ENCODE measurements around the gene VIPAS39.
A peak's percentile ranks its signal among the peaks of the same experiment; 100 is the strongest.

Gene VIPAS39

DNA sequence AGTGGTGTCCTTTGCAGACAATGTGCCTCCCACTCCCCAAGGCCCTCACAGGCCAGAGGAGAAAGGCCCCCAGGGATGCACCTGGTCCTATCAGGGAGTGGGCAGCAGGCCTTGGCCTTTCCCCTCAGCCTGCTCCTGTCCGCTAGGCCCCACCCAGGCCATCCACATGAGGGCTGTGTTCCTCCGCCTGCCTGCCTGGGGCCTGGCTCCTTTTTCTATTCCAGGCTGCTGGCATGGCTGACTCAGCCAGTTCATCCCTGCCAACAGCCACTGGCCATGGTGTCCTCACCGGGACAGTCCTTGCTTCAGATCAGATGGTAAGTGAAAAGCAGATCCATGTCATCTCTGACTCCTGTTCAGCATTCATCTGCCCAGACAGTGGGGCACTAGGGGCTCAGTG lies 27.9 kb upstream of the VIPAS39 start:
- DNase-seq (ENCODE audit: low read depth in 2 of 2), result no peak
- no peak overlapping the region for H3K4me3 ChIP-seq (replicated peaks in 1 of 2; ENCODE audit: low read depth in 2 of 2, low read length in 2 of 2)
- TF ChIP-seq, protein P1, sequence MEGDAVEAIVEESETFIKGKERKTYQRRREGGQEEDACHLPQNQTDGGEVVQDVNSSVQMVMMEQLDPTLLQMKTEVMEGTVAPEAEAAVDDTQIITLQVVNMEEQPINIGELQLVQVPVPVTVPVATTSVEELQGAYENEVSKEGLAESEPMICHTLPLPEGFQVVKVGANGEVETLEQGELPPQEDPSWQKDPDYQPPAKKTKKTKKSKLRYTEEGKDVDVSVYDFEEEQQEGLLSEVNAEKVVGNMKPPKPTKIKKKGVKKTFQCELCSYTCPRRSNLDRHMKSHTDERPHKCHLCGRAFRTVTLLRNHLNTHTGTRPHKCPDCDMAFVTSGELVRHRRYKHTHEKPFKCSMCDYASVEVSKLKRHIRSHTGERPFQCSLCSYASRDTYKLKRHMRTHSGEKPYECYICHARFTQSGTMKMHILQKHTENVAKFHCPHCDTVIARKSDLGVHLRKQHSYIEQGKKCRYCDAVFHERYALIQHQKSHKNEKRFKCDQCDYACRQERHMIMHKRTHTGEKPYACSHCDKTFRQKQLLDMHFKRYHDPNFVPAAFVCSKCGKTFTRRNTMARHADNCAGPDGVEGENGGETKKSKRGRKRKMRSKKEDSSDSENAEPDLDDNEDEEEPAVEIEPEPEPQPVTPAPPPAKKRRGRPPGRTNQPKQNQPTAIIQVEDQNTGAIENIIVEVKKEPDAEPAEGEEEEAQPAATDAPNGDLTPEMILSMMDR (IDR thresholded peaks at IDR 0.05; ENCODE audit: low read depth, low read length), result no peak

GRCh38 chr14:77482422-77482821 lies 25.0 kb upstream of the VIPAS39 start:
- TF ChIP-seq, protein P1 (IDR thresholded peaks at IDR 0.05; ENCODE audit: low read depth, low read length), result no peak
- no peak for DNase-seq (ENCODE audit: low read depth in 2 of 2)
- H3K4me3 ChIP-seq (replicated peaks in 1 of 2; ENCODE audit: low read depth in 2 of 2, low read length in 2 of 2), result no peak overlapping the region

GRCh38 chr14:77478796-77479195 lies 21.4 kb upstream of the VIPAS39 start:
- no peak for DNase-seq (ENCODE audit: low read depth in 2 of 2)
- TF ChIP-seq, protein P1 (IDR thresholded peaks at IDR 0.05; ENCODE audit: low read depth, low read length), result no peak
- no peak overlapping the region for H3K4me3 ChIP-seq (replicated peaks in 1 of 2; ENCODE audit: low read depth in 2 of 2, low read length in 2 of 2)

GRCh38 chr14:77478029-77478428 lies 20.6 kb upstream of the VIPAS39 start:
- TF ChIP-seq, protein P1 (IDR thresholded peaks at IDR 0.05; ENCODE audit: low read depth, low read length), result no peak
- no peak for DNase-seq (ENCODE audit: low read depth in 2 of 2)
- H3K4me3 ChIP-seq (replicated peaks in 1 of 2; ENCODE audit: low read depth in 2 of 2, low read length in 2 of 2), result no peak overlapping the region

- H3K4me3 ChIP-seq (replicated peaks in 1 of 2; ENCODE audit: low read depth in 2 of 2, low read length in 2 of 2), result no peak overlapping the region
- DNase-seq (ENCODE audit: low read depth in 2 of 2), result no peak
- TF ChIP-seq, protein P1 (IDR thresholded peaks at IDR 0.05; ENCODE audit: low read depth, low read length), result no peak
These were observed 18.2 kb upstream of the VIPAS39 start for GRCh38 chr14:77475432-77476115.

DNA sequence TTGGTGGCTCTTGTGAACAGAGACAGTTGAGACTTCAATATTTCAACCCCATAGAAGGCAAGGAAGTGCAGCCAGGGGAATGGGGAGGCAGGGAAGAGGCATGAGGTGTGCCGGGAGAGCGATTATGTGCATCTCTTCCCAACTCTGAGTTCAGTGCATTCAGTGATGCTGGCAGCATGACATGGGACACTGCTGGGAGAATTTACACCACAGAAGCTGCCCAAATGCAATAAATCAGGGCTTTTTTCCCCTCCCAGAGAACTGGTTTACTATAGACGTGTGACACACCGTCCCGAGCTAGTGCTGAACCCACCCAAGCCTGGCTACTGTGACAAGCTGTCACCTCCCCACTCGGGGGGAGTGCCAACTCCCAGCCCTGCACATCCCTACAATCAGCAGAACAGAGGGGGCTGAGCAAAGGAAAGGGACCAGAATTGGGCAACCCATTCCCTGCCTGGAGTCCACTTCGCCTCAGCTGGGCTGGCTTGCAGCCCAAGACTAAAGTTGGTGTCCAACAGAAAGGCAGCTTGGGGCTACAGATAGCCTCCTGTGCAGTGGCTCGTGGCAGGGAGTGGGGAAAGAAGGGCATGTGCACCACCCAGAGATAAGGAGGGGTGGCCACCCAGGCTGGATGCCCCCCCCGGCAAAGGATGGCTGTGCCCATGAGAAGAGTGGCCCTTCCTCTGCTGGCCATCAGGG lies 17.2 kb upstream of the VIPAS39 start:
- TF ChIP-seq, protein P1 (IDR thresholded peaks at IDR 0.05; ENCODE audit: low read depth, low read length), result no peak
- DNase-seq (ENCODE audit: low read depth in 2 of 2), result peak in 1 of 2 donors; percentile 25
- no peak overlapping the region for H3K4me3 ChIP-seq (replicated peaks in 1 of 2; ENCODE audit: low read depth in 2 of 2, low read length in 2 of 2)

Data from cardiac fibroblast (primary cell).